ENCODE results near the gene ZNRD2.
A peak's percentile ranks its signal among the peaks of the same experiment; 100 is the strongest.
"Not testable (repeated sequence)": the region's sequence is repeated elsewhere in the genome, so short reads cannot be mapped to it uniquely, and the experiment has no call there.

The ZNRD2 gene, protein sequence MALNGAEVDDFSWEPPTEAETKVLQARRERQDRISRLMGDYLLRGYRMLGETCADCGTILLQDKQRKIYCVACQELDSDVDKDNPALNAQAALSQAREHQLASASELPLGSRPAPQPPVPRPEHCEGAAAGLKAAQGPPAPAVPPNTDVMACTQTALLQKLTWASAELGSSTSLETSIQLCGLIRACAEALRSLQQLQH

DNA sequence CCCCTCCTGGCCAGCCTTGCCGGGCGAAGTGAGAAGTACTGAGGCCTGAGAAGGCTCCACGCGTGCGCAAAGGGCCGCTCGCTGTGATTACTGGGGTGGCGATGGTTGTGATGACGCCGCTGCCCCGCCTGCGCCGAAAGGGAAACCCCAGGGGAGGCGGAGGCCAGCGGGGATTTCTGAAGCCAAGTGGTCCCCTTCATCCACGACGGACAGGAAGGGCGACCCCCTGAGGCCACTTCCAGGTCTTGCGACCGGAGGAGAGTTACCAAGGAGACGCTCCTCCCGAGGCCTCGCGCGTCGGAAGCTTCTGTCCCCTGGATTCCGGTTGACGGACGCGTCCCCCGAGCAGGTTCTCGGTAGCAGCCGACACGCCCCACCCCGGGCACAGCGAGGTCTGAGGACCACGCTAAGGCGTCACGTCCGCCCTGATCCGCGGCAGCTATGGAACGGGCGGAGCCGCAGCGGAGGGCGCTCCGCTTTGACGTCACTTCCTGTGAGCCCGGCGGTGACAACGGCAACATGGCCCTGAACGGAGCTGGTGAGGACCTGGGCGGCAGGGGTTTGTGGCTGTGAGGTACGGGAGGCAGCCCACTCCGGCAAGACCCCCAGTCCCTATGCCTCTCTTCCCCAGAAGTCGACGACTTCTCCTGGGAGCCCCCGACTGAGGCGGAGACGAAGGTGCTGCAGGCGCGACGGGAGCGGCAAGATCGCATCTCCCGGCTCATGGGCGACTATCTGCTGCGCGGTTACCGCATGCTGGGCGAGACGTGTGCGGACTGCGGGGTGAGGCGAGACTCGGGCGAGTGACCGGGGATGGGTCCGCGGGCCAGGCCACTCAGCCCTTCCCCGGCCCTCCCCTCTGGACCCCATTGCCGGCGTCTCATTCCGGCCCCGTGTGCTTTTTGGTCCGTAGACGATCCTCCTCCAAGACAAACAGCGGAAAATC lies at the start of gene ZNRD2:
ZNRD2 (plus strand) TSS at position 505 of the 946 bp plus-strand sequence; CDS start at position 520, 15 bp downstream.
- peak; percentile 98 for DNase-seq
- H3K27me3 Mint-ChIP-seq, result no peaks in the 10 kb centered on the region
- peaks cover 57% of the 10 kb centered on the region for H3K36me3 Mint-ChIP-seq (ENCODE audit: low read depth)
- H3K27ac Mint-ChIP-seq, result peak within 1 kb of the TSS; percentile 98
- H3K4me1 Mint-ChIP-seq (ENCODE audit: low read depth), result peaks cover 66% of the 10 kb centered on the region
- no peaks in the 10 kb centered on the region for H3K9me3 Mint-ChIP-seq
- H3K4me3 Mint-ChIP-seq, result peak within 1 kb of the TSS; percentile 100

DNA sequence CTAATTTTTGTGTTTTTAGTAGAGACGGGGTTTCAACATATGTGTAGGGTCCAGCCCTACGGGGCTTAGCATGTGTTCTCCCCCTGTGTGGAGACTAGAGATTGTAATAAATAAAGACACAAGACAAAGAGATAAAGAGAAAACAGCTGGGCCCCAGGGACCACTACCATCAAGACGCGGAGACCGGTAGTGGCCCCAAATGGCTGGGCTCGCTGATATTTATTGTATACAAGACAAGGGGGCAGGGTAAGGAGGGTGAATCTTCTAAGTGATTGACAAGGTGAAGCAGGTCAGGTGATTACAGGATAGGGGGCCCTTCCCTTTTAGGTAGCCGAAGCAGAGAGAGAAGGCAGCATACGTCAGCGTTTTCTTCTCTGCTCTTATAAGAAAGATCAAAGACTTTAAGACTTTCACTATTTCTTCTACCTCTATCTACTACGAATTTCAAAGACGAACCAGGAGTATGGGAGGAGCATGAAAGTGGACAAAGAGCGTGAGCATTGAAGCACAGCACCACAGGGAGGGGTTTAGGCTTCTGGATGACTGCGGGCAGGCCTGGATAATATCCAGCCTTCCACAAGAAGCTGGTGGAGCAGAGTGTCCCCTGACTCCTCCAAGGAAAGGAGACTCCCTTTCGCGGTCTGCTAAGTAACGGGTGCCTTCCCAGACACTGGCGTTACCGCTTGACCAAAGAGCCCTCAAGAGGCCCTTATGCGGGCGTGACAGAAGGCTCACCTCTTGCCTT lies 48.3 kb upstream of the ZNRD2 start:
- H3K27ac Mint-ChIP-seq, result peak overlapping the region; percentile 42

DNA sequence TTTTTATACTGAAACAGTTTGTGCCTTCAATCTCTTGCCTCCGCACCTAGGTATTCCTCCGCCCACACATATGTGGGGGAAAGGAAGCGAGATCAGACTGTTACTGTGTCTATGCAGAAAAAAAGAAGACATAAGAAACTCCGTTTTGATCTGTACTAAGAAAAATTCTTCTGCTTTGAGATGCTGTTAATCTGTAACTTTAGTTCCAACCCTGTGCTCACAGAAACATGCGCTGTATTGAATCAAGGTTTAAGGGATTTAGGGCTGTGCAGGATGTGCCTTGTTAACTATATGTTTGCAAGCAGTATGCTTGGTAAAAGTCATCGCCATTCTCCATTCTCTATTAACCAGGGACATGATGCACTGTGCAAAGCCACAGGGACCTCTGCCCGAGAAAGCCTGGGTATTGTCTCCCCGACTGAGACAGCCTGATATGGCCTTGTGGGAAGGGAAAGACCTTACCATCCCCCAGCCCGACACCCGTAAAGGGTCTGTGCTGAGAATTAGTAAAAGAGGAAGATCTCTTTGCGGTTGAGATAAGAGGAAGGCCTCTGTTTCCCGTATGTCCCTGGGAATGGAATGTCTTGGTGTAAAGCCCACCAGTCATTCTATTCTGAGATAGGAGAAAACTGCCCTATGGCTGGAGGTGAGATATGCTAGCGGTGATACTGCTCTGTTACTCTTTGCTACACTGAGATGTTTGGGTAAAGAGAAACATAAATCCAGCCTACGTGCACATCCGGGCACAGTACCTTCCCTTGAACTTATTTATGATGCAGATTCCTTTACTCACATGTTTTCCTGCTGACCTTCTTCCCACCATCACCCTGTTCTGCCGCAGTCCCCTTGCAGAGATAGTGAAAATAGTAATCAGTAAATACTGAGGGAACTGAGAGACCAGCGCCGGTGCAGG lies 47.3 kb upstream of the ZNRD2 start:
- H3K4me1 Mint-ChIP-seq (ENCODE audit: low read depth), result peaks cover 51% of the 10 kb centered on the region
- peak overlapping the region; percentile 70 for H3K4me3 Mint-ChIP-seq
- H3K9me3 Mint-ChIP-seq, H3K27me3 Mint-ChIP-seq, DNase-seq: not testable (repeated sequence)
- peak overlapping the region; percentile 86 for H3K27ac Mint-ChIP-seq
- H3K36me3 Mint-ChIP-seq (ENCODE audit: low read depth), result peaks cover 26% of the 10 kb centered on the region

More for the DNA sequence above, 48.3 kb upstream of the ZNRD2 start:
- H3K9me3 Mint-ChIP-seq, H3K27me3 Mint-ChIP-seq, DNase-seq: not testable (repeated sequence)
- Mint-ChIP-seq H3K4me3 (peak overlapping the region; percentile 70), H3K36me3 (ENCODE audit: low read depth) (peaks cover 17% of the 10 kb centered on the region), H3K4me1 (ENCODE audit: low read depth) (peaks cover 47% of the 10 kb centered on the region)

DNA sequence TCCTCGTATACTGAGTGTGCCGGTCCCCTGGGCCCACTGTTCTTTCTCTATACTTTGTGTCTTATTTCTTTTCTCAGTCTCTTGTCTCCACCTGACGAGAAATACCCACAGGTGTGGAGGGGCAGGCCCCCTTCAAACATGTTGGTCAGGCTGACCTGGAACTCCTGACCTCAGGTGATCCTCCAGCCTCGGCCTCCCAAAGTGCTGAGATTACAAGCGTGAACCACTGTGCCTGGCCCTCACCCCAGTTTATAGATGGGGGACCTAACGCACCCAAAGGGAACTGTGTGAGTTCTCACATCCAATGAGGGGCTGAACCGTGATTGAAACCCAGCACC lies 46.7 kb upstream of the ZNRD2 start:
- not testable (repeated sequence) for H3K27me3 Mint-ChIP-seq, DNase-seq, H3K9me3 Mint-ChIP-seq
- H3K4me3 Mint-ChIP-seq, result peak overlapping the region; percentile 70
- H3K36me3 Mint-ChIP-seq (ENCODE audit: low read depth), result peaks cover 30% of the 10 kb centered on the region
- H3K27ac Mint-ChIP-seq, result peak overlapping the region; percentile 86
- H3K4me1 Mint-ChIP-seq (ENCODE audit: low read depth), result peaks cover 51% of the 10 kb centered on the region

DNA sequence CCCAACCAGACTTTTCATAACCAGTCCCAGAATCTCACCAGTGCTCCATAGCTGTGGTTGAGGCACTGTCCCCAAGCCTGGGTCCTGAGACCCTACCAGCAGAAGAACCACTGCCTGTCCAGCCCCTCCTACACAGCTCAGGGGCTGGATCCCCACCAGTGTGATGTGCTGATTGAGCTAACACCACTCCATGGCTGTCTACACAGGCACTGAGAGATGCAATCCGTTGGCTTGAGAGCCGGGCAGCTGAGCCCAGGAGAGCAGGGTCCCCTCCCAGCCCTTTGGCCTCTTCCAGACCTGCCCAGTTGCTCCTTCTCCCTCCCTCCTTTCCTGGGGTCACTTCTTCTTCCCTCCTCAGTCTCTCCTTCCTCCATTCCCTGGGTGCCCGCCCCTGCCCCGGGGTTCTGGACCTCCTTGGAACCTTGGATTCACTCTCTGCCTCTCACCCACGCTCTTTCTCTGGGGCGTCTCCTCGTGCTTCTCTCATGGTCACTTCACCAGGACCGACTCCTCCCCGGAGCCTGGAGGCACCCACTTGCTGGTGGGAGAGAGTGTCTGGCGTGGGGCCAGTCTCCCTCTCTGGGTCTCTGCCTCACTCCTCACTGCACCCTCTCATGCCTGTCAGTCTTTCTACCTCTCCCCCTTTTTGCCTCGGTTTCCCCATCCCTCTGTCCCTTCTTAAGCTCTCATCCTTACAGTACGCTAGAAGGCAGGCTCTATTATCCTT lies 46.1 kb upstream of the ZNRD2 start:
- Mint-ChIP-seq H3K4me1 (ENCODE audit: low read depth) (peaks cover 55% of the 10 kb centered on the region), H3K27ac (peak overlapping the region; percentile 86), H3K4me3 (peak overlapping the region; percentile 70), H3K27me3 (no peaks in the 10 kb centered on the region), H3K9me3 (no peaks in the 10 kb centered on the region), H3K36me3 (ENCODE audit: low read depth) (peaks cover 34% of the 10 kb centered on the region)
- DNase-seq, result no peak

DNA sequence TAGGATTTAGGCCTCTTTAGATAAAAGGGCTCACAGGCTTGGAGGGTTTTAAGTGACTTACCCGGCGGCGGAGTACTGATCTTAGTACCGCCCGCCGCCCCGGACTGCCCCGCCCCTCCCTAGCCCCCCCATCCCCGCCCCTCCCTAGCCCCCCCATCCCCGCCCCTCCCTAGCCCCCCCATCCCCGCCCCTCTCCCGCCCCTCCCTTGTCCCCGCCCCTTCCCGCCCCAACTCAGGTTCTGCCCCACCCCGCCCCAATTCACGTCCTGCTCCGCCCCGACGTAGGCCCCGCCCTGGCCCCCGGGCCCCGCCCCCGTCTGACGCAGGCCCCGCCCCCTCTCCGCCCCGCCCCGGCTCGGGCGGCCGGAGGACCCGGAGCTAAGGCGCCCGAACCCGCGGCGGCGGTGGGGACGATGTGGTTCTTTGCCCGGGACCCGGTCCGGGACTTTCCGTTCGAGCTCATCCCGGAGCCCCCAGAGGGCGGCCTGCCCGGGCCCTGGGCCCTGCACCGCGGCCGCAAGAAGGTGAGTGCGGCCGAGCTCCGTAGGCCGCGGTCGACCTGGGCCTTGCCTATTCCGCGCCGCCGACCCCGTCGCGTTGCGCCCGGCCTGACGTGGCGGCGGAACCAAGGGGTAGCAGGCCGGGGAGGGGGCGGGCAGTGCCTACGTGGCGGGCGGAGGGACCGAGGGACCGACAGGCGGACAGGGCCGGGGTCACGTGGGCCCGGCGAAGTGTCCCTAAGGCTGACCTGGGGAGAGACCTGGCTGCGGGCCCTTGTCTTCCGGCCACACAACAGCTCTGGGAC lies 45.3 kb upstream of the ZNRD2 start, which contains the start of gene SCYL1:
SCYL1 (plus strand) TSS at position 343 of the 805 bp plus-strand sequence; CDS start at position 414, 71 bp downstream.
- H3K9me3 Mint-ChIP-seq, result no peaks in the 10 kb centered on the region
- no peaks in the 10 kb centered on the region for H3K27me3 Mint-ChIP-seq
- H3K27ac Mint-ChIP-seq, result peak within 1 kb of the TSS; percentile 88
- H3K4me1 Mint-ChIP-seq (ENCODE audit: low read depth), result peaks cover 62% of the 10 kb centered on the region
- DNase-seq, result peak; percentile 91
- peaks cover 40% of the 10 kb centered on the region for H3K36me3 Mint-ChIP-seq (ENCODE audit: low read depth)
- peak within 1 kb of the TSS; percentile 87 for H3K4me3 Mint-ChIP-seq

DNA sequence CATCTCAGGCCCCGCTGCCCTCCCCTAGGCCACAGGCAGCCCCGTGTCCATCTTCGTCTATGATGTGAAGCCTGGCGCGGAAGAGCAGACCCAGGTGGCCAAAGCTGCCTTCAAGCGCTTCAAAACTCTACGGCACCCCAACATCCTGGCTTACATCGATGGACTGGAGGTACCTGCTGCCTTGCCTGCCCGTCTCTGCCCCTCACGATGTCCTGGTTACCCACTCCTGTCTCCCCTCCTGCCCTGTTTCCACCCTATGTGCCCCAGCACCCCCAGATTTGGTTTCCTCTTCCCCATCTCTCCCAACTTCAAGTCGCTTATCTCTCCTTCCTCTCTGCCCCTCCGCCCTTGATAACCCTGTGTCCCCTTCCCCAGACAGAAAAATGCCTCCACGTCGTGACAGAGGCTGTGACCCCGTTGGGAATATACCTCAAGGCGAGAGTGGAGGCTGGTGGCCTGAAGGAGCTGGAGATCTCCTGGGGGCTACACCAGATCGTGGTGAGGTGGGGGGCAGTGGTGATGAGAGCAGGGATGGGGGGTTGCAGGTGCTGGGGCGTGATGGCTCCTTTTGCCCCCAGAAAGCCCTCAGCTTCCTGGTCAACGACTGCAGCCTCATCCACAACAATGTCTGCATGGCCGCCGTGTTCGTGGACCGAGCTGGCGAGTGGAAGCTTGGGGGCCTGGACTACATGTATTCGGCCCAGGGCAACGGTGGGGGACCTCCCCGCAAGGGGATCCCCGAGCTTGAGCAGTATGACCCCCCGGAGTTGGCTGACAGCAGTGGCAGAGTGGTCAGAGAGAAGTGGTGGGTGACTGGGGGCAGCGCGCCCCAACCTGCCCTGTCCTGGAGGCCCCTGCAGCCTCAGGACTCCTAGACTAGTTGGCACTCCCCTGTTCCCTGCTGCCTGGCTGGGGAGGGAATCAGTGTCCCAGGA lies 44.5 kb upstream of the ZNRD2 start:
- Mint-ChIP-seq H3K4me3 (peak overlapping the region; percentile 87), H3K27me3 (no peaks in the 10 kb centered on the region), H3K9me3 (no peaks in the 10 kb centered on the region), H3K27ac (peak overlapping the region; percentile 88), H3K36me3 (ENCODE audit: low read depth) (peaks cover 48% of the 10 kb centered on the region), H3K4me1 (ENCODE audit: low read depth) (peaks cover 65% of the 10 kb centered on the region)
- DNase-seq, result no peak

DNA sequence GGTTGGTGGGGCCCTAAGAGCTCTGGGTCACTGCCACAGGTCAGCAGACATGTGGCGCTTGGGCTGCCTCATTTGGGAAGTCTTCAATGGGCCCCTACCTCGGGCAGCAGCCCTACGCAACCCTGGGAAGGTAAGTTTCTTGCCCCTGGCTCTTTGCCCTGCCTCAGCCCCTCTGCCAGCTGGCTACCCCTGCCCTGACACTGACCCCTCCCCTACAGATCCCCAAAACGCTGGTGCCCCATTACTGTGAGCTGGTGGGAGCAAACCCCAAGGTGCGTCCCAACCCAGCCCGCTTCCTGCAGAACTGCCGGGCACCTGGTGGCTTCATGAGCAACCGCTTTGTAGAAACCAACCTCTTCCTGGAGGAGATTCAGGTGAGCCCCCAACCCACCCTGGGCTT lies 43.5 kb upstream of the ZNRD2 start:
- Mint-ChIP-seq H3K9me3 (no peaks in the 10 kb centered on the region), H3K4me1 (ENCODE audit: low read depth) (peaks cover 62% of the 10 kb centered on the region), H3K4me3 (peak overlapping the region; percentile 87), H3K27ac (peak overlapping the region; percentile 47), H3K36me3 (ENCODE audit: low read depth) (peaks cover 58% of the 10 kb centered on the region), H3K27me3 (no peaks in the 10 kb centered on the region)
- no peak for DNase-seq

DNA sequence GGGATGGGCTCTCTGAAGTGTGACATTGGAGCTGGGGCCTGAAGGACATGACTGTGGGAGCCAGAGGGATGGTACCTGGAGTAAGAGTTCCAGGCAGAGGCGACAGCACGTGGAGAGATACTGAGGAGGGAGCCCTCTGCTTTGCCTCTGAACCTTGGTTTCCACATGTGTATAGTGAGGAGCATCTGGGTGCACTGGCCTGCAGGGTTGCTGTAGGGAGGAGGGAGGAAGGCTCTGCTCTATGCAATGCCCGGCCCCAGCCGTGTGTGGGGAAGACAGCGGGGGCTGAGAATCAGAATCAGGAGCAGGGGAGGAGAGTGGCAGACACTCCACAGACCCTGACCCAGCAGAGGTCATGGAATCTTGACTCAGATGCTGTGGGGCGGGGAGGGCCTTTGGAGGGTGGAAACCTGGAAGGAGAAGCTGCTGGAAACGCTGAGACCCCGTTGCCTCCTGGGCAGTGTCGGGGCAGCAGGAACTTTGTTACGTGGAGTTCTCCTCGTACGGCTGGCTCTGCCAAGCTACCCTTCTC lies 41.4 kb upstream of the ZNRD2 start:
- Mint-ChIP-seq H3K4me3 (no peak overlapping the region), H3K27ac (peak overlapping the region; percentile 57), H3K9me3 (no peaks in the 10 kb centered on the region), H3K27me3 (no peaks in the 10 kb centered on the region), H3K36me3 (ENCODE audit: low read depth) (peaks cover 79% of the 10 kb centered on the region), H3K4me1 (ENCODE audit: low read depth) (peaks cover 41% of the 10 kb centered on the region)
- DNase-seq, result no peak

DNA sequence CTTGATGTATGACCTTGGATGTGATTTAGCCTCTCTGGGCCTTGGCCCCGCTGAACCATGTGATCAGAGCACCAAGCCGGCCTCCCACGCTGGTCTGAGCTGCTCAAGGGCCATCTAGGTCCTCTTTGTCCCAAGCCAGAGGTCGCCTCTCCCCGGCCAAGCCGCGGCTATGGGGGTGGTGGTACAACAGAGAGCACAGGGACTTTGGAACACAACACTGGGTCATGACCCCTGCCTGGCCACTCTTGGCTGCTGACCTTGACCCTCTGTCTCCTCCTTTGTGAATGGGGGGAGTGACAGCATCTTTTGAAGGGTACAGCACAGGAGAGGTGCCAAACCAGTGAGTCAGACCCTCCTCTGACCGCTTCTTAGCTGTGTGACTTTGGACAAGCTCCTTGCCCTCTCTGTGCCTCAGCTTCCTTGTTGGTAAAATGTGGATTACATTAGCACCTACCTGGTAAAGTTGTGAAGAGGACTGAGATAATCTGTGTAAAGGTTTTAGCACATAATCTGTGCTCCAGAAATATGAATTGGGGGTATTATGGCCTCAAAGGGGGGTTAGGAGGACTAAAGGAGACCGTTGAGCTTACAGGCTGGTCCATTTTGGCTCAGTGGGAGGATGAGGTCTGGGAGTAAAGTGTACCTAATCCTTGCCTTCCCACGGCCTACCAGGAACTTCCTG lies 40.7 kb upstream of the ZNRD2 start:
- Mint-ChIP-seq H3K9me3 (no peaks in the 10 kb centered on the region), H3K4me3 (no peak overlapping the region), H3K27me3 (no peaks in the 10 kb centered on the region), H3K27ac (peak overlapping the region; percentile 27), H3K36me3 (ENCODE audit: low read depth) (peaks cover 84% of the 10 kb centered on the region), H3K4me1 (ENCODE audit: low read depth) (peaks cover 34% of the 10 kb centered on the region)
- no peak for DNase-seq

DNA sequence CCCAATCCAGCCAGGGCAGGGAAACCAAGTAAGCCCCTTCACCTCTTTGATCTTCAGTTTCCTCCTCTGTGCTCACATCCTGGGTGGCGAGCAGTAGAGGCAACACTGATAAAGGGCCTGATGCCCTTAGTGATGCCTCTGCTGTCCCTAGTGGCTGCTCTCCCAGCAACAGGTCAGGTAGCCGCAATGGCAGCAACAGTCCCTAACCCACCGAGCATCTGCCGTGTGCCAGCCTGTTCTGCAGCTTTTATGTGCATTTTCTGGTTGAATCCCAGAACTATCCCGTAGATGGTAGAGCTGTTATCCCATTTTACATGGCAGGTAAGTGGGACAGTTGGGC lies 40.1 kb upstream of the ZNRD2 start:
- no peak for DNase-seq
- H3K36me3 Mint-ChIP-seq (ENCODE audit: low read depth), result peaks cover 88% of the 10 kb centered on the region
- no peaks in the 10 kb centered on the region for H3K9me3 Mint-ChIP-seq
- peaks cover 33% of the 10 kb centered on the region for H3K4me1 Mint-ChIP-seq (ENCODE audit: low read depth)
- H3K4me3 Mint-ChIP-seq, result no peak overlapping the region
- peak overlapping the region; percentile 27 for H3K27ac Mint-ChIP-seq
- no peaks in the 10 kb centered on the region for H3K27me3 Mint-ChIP-seq
